Coronary artery (tissue), 2 donors: Measurements from ENCODE around the gene GAST.

ENCODE experiments used
- DNase-seq: peaks from one replicate; pipeline ENCODE4 v3.0.0-alpha.2; 2017; ENCODE audit warnings: low spot score
- H3K27ac ChIP-seq, 2 donors: fragments of 200-600 bp; sonication (generic); one replicate each; pipeline ENCODE4 v1.5.1; 2016 to 2019
- H3K4me3 ChIP-seq: fragments of 200-600 bp; sonication (generic); 2 replicates; pipeline ENCODE4 v1.5.1; 2016; ENCODE audit warnings: mild to moderate bottlenecking, moderate library complexity
- TF ChIP-seq, protein P1 (sequence below): fragments of 200-600 bp; sonication (generic); IDR thresholded peaks from one replicate; pipeline ENCODE4 v1.5.1; 2019; ENCODE audit warnings: antibody characterized with exemption

Gene GAST

DNA sequence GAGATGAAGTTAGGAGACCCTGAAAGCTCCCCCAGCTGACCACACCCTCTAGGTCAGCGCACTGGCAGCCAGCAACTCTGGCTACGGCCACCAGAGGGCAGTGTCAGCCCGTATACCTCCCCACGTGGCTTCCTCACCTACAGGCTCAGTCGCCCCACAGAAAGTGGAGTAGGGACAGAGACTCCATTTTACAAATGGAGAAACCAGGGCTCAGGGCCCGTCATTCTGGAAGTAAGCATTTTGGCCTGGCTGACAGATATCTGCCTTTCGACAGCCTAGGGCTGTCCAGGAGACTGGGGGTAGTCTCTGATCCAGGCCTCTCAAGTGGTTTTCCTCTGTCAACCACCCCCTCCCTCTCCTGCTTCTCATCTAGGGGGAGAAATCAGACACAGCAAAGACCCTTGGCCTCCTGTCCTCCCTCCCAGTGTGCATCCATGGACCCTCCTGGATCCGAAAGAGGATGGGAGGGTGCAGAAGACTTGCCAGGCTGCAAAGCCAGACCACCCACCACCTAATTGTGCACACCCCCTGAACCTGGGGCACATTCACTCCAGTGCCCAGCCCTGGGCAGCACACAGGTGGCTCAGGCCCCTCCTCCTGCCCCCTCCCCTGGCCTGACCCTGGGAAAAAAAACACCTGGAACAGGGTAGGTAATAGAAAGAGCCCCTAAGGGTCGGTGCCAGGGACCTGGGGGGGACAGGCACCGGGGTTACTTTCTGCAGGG, 26.1 kb downstream of the GAST start:
- H3K4me3 ChIP-seq = no peak overlapping the region
- no peak overlapping the region for H3K27ac ChIP-seq
- TF ChIP-seq, protein P1, sequence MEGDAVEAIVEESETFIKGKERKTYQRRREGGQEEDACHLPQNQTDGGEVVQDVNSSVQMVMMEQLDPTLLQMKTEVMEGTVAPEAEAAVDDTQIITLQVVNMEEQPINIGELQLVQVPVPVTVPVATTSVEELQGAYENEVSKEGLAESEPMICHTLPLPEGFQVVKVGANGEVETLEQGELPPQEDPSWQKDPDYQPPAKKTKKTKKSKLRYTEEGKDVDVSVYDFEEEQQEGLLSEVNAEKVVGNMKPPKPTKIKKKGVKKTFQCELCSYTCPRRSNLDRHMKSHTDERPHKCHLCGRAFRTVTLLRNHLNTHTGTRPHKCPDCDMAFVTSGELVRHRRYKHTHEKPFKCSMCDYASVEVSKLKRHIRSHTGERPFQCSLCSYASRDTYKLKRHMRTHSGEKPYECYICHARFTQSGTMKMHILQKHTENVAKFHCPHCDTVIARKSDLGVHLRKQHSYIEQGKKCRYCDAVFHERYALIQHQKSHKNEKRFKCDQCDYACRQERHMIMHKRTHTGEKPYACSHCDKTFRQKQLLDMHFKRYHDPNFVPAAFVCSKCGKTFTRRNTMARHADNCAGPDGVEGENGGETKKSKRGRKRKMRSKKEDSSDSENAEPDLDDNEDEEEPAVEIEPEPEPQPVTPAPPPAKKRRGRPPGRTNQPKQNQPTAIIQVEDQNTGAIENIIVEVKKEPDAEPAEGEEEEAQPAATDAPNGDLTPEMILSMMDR = peak; percentile 99
- DNase-seq = no peak

DNA sequence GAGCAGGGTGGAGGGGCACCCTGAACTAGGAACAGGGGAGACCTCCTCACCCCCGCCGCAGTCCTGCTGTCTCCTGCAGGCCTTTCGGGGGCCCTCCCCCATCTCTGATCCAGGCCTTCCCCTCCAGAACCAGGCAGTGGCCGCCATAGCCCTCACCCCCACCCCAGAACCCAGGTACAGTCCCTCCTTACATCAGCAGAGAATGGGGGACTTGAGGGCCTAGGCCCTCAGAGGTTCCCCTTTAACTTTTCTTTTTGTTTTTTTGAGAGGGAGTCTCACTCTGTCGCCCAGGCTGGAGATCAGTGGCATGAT, 26.6 kb downstream of the GAST start:
- Histone ChIP-seq H3K27ac (no peak overlapping the region), H3K4me3 (no peak overlapping the region)
- no peak for DNase-seq
- TF ChIP-seq, protein P1 = no peak

DNA sequence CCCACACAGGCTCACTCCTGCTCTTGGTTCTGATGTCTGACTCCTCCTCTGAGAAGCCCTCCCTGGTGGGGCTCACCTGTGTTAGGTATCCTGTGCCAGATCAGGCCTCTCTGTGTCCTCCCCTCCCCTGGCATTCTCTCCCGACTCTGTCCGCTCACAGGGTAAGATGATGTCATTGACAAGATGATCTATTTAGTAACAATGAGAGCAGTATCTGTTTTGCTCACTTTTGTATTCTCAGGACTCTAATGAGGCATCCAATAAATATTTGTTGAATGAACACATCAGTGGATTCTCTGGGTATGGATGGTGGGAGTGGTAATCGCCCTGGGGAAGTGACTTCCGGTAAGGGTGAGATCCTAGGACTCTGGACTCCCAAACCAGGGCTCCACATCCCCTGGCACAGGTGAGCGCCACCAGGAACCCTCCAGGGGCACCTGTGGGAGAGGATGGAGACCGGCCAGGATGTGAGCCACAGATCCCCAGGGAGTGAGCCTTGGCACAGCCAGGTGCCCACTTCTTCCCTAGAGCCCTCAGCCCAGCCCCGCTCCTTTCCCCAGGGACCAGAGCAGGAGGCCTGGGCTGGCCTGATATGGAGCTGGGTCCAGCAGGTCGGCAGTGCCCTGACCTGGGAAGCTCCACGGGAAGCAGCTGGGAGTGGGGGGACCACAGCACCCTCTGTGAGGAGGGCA, 27.7 kb downstream of the GAST start:
- H3K4me3 ChIP-seq = no peak overlapping the region
- no peak overlapping the region for H3K27ac ChIP-seq
- TF ChIP-seq, protein P1 = no peak
- DNase-seq = no peak

DNA sequence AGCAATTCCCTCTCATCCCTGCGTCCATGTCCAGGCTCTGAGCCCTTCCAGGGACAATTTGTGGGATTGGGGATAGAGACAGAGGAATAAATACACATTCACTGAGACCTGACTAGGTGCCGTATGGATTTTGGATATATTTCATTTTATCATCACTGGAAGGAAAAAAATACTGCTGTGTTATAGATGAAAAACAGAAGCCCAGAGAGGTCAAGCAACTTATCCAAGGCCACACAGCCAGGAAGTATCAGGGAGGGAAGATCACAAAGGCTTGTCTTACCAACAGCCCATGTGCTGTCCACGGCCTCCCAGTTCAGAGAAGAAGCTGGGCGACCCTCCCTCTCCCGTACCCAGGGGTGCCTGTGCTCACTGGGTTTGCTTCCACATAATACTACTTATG, 28.4 kb downstream of the GAST start:
- H3K27ac ChIP-seq = no peak overlapping the region
- TF ChIP-seq, protein P1 = no peak
- DNase-seq = no peak

DNA sequence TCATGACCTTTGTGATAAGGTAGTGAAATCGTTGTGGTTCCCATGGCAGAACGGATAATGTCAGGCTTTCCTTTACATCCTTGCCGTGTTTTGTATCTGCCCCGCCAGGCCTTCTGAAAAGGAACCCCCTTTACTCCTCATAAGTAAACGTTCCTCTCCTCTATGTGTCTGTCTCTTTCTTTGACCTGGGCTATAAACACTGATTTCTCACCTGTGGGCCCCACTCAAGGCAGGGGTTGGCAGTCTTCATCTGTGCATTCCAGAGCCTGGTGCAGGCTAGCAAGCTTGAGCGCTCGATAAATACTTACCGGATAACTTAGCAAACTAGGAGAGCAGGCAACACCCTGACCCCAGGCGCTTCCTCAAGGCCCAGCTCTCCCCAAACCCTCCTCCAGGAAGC, 29.6 kb downstream of the GAST start:
- Histone ChIP-seq H3K4me3 (no peak overlapping the region), H3K27ac (no peak overlapping the region)
- TF ChIP-seq, protein P1 = no peak
- no peak for DNase-seq

More for the DNA sequence above, 28.4 kb downstream of the GAST start:
- H3K4me3 ChIP-seq = no peak overlapping the region

DNA sequence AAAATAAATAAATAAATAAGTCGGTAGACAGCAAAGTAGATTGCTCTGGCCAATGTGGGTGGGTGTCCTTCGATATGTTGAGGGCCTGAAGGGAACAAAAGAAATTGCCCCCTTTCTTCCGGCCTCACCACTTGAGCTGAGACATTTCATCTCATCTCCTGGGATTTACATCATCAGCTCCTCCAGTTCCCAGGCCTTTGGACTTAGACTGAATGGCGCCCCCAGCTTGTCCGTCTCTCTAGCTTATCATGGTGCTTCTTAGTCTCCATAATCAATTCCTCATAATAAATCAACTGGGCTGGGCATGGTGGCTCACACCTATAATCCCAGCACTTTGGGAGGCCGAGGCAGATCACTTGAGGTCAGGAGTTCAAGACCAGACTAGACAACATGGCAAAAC, 36.1 kb downstream of the GAST start:
- H3K4me3 ChIP-seq = no peak overlapping the region
- H3K27ac ChIP-seq = no peak overlapping the region
- TF ChIP-seq, protein P1 = no peak
- no peak for DNase-seq

DNA sequence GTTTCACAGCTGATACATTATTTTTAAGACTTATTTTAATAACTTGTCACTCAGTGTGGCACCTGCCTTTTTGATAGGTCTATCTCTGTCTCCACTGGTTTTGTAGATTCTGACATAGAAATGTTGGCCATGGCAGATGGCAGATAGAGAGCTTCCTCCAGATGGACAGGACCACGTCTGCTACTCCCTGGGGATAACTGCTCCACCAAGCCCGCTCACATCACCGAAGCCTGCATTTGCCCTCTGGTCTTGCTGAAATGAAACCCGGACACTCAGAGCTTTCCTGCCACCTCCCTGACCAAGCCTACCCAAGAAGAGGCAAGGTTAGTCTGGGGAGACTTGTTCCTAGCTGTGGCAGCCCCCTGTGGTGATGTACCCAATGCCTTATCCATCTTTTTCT, 38.7 kb downstream of the GAST start:
- no peak overlapping the region for H3K4me3 ChIP-seq
- DNase-seq = no peak
- TF ChIP-seq, protein P1 = no peak

More for the DNA sequence above, 38.7 kb downstream of the GAST start:
- no peak overlapping the region for H3K27ac ChIP-seq
